ENCODE data around the gene DHCR7.

Gene DHCR7

DNA sequence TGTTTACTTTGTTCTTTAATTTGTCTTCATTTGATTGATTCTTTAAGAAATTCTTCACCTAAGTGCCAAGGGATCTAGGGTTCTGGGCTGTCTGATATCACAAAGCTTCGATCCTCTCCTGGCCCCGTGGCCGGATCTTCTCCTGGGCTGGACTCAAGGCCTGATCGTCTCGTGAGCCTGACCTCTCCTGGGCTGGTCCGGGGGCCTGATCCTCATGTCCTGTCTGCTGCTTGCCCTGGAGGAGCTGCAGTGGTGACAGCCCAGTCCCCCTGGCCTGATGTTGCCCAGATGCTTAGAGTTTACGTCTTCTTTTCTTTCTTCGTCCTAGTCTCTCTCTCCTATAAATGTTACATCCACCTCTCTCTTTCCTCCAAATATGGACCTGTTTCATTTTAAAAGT is 8.1 kb upstream of the DHCR7 start:
- FAIRE-seq = no peak

DNA sequence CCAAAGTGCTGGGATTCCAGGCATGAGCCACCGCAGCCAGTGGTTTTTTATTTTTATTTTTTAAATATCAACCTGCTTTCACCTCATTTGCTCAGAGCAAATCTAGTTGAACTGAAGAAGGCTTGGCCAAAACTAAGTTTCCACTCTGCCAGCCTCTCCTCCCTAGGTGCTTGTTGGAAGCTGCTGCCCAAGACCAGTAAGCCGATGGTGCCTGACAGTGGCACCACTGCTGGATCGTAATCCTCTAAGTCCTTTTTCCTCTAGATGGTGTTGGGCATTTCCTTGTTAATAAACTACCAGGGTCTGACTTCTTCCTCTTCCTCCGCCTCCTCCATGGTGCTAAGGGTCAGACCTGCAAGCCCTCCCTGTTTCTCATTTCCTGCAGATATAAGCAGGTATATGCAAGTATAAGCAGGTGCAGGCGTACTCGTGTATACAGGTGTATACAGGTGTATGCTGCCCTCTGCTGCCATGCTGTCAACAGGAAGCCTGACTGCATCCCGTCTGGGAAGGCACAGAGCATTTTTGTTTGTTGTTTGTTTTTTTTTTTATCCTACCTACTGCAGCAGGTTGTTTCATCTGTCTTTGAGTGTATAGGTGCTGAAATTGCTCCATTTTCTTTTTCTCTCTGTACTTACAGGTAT is 6.4 kb upstream of the DHCR7 start:
- FAIRE-seq = no peak

GRCh38 chr11:71453918-71454304 is 5.7 kb upstream of the DHCR7 start:
- no peak for FAIRE-seq

DNA sequence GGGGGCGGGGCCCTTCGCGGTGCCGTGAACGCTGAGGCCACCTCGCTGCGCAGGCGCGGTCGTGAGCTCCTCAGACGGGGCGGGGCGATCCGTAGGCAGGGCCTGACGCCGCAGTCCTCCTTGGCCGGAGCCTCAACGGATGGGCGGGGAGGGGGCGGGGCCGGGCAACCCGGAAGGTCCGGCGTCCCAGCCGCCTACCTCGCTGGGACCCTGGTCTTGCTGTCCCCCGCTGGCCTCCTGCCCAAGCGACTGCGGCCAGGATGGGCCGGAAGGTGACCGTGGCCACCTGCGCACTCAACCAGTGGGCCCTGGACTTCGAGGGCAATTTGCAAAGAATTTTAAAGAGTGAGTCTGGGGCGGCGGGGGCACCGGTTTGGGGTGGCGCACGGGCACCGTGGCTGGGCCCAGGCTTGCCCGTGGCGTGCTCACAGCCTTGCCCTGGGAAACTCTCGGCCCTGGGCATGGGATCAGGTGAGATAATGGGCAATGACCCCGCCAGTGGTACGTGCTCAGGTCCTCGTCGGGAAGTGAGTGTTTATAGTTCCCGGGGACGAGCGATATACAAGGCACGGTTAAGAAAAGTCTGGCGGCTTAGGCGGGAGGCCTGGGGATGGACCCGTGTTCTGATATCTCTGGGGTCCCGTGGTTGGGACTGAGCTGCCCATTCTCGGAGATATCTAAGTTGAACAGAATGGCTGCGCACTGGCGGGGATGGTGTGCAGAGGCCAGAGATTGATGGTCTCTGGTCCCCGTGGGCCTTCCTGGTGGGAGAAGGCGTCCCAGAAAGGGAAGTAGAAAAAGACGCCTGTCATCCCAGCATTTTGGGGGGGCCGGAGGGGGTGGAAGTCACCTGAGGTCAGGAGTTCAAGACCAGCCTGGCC is 5.1 kb upstream of the DHCR7 start, which contains the start of gene NADSYN1:
Gene NADSYN1, plus strand, starts transcription at position 167 of the 881 bp plus-strand sequence. Its CDS starts 94 bp downstream, at position 261.
- no peak for FAIRE-seq

GRCh38 chr11:71452199-71453036 is 4.2 kb upstream of the DHCR7 start:
- no peak for FAIRE-seq

DNA sequence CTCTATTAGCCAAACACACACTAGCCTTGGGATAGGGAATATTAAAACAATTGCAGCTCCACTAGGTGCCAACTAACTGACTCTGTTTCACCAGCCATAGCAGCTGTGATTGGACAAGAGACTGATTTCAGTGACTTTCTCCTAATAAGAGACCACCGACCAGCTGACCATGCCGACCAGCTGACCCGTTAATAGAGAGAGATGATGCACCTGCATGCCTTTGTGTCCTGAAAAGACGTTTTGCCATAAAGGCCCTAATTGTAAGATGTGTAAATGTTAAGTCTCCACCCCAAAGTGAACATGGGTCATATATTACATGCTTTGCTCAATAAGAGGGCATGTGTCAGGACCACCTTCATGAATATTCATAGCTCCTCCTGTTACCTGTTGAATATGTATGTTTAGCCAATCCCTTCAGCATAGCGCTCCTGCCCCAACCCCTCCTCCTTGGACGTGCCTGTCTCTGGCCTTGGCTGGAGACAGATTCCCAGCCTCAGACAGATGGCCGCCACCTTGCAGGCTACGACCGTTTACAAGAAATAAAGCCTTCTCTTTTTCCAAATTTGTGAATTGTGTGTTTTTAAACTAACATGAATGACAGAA is 3.5 kb upstream of the DHCR7 start:
- FAIRE-seq = no peak

DNA sequence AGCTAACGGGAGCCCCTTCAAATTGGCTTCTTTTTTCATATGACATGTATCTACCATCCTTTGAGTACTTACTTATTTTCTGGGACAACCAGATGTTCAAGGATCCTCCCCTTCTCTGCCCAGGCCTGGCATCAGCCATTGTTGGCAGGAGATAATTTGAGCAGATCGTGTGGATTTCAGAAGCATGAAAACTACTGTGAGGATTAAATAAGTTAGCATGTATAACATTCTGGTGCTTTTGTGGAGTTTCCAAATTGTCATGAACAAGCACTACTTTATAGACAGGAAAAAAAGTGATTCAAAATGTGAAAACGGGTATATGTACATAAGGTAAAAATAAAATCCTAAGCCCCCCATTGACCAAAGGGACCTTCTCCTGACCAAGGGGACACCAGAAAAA is 2.7 kb upstream of the DHCR7 start:
- no peak for FAIRE-seq

DNA sequence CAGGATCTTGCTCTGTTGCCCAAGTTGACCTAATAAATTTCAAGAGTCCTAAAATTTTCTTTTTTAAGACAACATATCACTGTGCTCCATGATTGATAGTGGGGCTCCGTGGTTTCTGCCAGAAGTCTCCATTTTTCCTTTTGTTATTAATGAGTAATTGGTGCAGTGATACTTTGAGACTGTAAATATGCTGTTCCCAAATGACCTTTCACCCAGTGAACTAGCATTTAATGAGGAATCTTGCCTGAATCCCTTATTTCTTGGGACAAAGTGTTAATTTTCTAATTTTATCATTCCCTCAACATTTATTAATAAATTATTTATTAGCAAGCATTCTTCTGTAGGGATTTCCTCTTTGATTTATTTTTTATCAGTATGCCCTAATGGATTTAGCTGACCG is 2.3 kb upstream of the DHCR7 start:
- no peak for FAIRE-seq

DNA sequence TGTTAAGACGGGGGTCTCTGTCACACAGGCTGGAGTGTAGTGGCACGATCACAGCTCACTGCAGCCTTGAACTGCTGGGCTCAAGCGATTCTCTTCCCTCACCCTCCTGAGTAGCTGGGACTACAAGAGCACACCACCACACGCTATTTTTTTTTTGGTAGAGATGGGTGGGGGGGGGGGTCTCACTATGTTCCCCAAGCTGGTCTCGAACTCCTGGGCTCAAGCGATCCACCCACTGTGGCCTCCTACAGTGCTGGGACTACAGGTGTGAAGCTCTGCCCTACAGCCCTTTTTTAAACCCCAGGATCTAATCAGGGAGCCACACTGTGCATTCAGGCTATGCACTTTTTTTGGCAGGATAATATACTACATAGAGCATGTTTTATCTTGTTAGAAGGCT is 1.4 kb upstream of the DHCR7 start:
- FAIRE-seq = no peak

DNA sequence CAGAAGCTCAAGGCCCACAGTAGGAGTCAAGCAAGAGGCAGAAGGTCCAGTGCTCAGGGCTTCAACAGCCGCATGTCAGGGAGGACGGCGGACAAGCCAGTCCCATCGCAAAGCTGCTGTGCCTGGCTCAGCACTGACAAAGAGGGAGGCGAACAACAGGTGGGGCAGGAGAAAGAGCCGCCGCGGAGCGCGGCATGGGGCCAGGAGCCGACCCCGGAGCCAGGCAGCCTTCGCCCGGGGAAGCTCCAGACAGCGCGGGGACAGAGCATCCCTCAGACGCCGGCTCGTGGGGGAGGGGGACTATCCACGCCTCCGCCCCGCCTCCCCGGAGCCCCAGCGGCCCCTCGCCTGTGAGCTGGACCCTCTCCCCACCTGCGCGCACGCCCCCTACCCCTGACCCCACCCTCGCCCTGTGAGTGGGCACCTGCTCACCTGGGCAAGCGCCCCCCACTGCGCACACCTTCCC is 369 bp downstream of the DHCR7 start:
- FAIRE-seq = no peak

DNA sequence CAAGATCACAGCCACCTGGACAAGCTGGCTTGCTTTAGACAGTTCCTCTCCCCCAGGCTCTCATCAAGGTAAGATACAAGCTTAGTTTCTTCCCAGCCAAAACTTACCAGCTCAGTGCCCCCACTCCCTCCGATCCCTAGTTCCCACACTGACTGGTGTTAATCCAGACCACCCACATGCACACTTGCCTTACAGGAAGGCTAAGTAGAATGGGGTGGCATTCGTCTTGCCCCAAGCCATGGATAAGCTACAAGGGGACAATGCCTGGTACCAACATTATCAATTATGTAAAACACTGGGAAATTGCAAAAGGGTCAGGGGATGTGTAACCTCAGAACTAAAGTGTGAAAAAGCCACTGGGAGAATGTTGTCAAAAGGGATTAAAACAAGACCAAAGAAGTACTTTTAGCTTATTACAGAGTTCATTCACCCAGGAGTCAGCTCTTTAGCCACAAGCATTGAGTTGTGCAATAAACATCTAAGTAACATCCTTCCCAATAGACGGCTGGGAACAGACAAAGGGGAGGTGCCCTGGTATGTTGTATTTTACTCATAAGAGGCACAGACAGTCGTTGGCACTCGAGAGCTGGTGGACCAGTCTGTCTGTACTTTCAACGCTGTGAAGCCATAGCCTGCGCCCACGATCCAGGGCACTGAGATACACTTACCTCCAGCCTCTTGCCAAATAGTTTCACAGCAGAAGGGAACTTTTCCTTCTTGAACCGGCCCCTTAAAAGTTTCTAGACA is 1.1 kb downstream of the DHCR7 start:
- FAIRE-seq = no peak

DNA sequence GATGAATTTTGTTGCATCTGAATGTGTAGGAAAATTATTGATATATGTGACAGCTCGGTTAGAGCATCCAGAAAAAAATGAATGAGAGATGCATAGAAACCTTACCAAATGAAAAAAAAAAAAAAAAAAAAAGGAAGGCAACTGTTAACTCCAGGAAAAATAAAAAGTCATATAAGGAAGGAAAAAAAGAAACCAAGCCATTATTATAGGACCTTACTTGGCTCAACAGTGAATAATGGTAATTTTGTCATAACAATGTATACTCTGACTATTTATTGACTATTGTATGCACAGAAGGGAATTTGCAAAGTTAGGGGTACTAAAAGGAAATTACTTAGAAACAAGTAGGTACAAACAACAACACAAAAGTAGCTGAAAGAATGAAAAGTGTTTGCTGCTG is 2.0 kb downstream of the DHCR7 start:
- no peak for FAIRE-seq

- no peak for FAIRE-seq
Observed at GRCh38 chr11:71444811-71445210, 3.4 kb downstream of the DHCR7 start.

DNA sequence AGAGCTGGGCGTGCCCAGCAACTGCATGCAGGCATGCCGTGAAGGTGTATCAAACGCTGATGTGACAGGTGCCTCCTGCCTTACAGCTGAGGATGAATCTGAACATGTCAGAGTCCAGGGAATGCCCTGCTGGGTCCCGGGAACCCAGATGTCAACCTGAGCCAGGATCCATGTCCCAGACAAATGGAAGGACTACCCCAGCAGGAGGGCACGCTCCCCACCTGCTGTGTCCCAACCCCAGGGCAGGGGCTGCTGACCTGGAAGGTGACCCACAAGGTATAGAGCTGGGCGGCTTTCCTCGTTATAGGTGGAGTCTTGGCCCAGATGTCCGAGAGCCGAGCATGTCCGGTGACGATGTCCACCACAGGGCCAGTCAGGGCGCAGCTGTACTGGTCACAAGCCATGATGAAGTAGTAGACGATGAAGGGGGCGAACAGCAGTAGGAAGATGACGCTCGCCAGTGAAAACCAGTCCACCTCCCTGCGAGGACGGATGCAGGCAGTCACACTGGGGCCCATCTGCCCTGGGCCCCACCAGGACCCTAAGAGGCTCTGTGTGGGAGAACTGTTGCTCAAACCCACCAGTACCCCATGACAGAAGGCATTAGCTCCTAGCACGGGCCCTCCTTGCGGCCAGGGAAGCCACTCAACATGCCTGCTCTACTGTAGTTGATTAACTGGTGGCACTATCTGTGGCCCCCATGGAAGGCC is 4.3 kb downstream of the DHCR7 start:
- no peak for FAIRE-seq

DNA sequence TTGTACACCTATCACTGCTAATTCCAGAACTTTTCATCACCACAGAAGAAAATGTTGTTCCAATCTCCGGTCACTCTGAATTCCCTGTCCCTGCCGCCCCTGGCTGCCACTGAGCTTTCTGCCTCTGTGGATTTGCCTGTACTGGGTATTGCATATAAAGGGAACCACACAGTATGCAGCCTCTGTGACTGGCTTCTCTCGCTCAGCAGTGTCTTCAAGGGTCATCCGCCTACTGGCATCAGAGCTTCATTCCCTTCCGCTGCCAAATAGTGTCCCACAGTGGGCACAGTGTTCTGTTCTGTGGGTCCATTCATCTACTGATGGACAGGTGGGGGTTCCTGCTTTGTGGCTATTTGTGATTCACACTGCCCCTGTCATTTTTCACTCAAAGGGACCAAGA is 5.3 kb downstream of the DHCR7 start:
- no peak for FAIRE-seq

DNA sequence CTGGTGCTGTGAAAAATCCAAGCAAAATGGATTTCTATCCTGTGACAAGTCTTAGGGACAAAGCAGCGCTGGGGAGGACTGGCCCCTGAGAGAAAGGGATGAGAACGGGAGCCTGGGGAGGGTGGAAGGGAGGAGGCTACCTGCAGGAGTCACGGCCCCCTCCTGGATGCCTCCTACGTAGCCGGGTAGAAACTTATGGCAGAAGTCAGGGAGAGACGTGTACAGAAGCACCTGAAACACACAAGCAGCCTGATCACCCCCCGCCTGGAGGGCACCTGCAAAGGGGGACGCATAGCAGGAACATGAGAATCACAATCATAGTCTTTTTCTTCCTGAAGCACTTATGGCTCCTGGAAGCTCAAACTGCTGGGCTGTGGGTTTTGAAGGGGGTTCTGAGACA is 6.1 kb downstream of the DHCR7 start:
- FAIRE-seq = no peak

DNA sequence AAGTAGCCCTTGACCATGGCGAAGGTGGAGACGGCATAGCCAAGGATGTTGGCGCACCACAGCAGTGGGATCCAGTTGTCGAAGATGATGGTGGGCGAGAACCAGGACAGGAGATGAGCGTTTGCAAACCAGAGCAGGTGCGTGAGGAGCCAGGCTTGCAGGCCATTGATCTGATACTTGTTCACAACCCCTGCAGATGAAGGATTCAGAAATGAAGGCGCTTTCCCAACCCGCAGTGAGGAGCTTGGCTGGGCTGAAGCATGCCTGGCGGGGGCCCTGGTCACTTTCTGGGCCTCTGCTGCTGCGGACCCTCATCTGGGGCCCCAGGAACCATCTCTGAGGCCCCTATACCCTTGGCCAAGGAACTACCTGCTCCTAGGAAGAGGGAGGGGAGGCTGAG is 6.9 kb downstream of the DHCR7 start:
- no peak for FAIRE-seq

GRCh38 chr11:71440021-71440755 is 8.0 kb downstream of the DHCR7 start:
- no peak for FAIRE-seq

GRCh38 chr11:71438650-71439049 is 9.5 kb downstream of the DHCR7 start:
- no peak for FAIRE-seq

DNA sequence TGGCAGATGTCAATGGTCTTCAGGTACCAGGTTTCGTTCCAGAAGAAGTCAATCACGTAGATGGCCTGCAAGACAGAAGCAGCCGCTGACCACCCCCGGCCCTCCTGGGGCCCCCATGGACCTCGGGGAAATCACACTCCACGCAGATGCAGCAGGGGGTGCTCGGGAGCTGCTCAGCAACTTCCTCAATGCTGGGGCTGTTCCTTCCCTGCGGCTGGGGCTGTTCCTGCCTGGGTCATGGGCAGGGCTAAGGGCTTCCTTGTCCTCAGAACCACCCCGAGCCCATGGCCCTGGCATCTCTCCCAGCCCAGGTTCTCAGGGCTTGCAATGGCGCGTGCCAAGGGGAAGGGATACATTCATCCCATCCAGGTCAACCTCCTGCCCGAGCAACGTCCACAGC is 10.3 kb downstream of the DHCR7 start:
- no peak for FAIRE-seq

GRCh38 chr11:71437399-71437798 is 10.8 kb downstream of the DHCR7 start:
- FAIRE-seq = no peak

Measured in endometrium (tissue), 2 donors.